Measurements from ENCODE around the gene HEPHL1.
"Not testable (repeated sequence)": the region's sequence is repeated elsewhere in the genome, so short reads cannot be mapped to it uniquely, and the experiment has no call there.

HEPHL1 gene

GRCh38 chr11:94020777-94021481, at the start of gene HEPHL1:
TSS of gene HEPHL1 (plus strand) at chr11:94021354. CDS start at chr11:94021369, 15 bp downstream.
- H3K27ac Mint-ChIP-seq = no peak within 1 kb of the TSS
- peaks cover 8 to 9% of the 10 kb centered on the region in 2 donors for H3K27me3 Mint-ChIP-seq
- DNase-seq (no peak), ATAC-seq (replicated peaks) (no peak)
- peaks cover 2 to 3% of the 10 kb centered on the region in 2 donors for H3K9me3 Mint-ChIP-seq
- H3K36me3 Mint-ChIP-seq = no peaks in the 10 kb centered on the region
- no peak within 1 kb of the TSS for H3K4me3 Mint-ChIP-seq
- no peaks in the 10 kb centered on the region for H3K4me1 Mint-ChIP-seq

- no peaks in the 10 kb centered on the region for H3K27me3 Mint-ChIP-seq
- ATAC-seq (replicated peaks) (no peak), DNase-seq (no peak)
- no peak overlapping the region for H3K27ac Mint-ChIP-seq
- H3K4me1 Mint-ChIP-seq = no peaks in the 10 kb centered on the region
- no peaks in the 10 kb centered on the region for H3K36me3 Mint-ChIP-seq
- H3K9me3 Mint-ChIP-seq = peaks cover 4 to 7% of the 10 kb centered on the region in 2 donors
- no peak overlapping the region for H3K4me3 Mint-ChIP-seq
Observed at GRCh38 chr11:93972790-93973189, 48.4 kb upstream of the HEPHL1 start.

- not testable (repeated sequence) for H3K27me3 Mint-ChIP-seq; H3K4me3 Mint-ChIP-seq; H3K9me3 Mint-ChIP-seq; H3K4me1 Mint-ChIP-seq; DNase-seq; H3K27ac Mint-ChIP-seq; H3K36me3 Mint-ChIP-seq; ATAC-seq (replicated peaks)
Observed at GRCh38 chr11:93973322-93974051, 47.7 kb upstream of the HEPHL1 start.

- Mint-ChIP-seq H3K36me3 (no peaks in the 10 kb centered on the region), H3K27me3 (peaks cover 7% of the 10 kb centered on the region in 2 donors), H3K4me3 (no peak overlapping the region), H3K9me3 (peaks cover 4 to 13% of the 10 kb centered on the region in 2 donors), H3K27ac (no peak overlapping the region), H3K4me1 (no peaks in the 10 kb centered on the region)
- ATAC-seq (replicated peaks) (no peak), DNase-seq (no peak)
Observed at GRCh38 chr11:93974759-93975158, 46.4 kb upstream of the HEPHL1 start.

- H3K27ac Mint-ChIP-seq = not testable (repeated sequence)
- H3K9me3 Mint-ChIP-seq = peaks cover 4 to 13% of the 10 kb centered on the region in 2 donors
Observed at GRCh38 chr11:93976577-93977254, 44.4 kb upstream of the HEPHL1 start.

GRCh38 chr11:93983542-93984195, 37.5 kb upstream of the HEPHL1 start:
- ATAC-seq (replicated peaks) = no peak

More at GRCh38 chr11:93976577-93977254, 44.4 kb upstream of the HEPHL1 start:
- not testable (repeated sequence) for H3K4me3 Mint-ChIP-seq; H3K4me1 Mint-ChIP-seq; ATAC-seq (replicated peaks); H3K27me3 Mint-ChIP-seq; H3K36me3 Mint-ChIP-seq; DNase-seq

GRCh38 chr11:93984196-93984567, 37.0 kb upstream of the HEPHL1 start:
- Mint-ChIP-seq H3K4me3 (no peak overlapping the region), H3K27ac (no peak overlapping the region), H3K4me1 (no peaks in the 10 kb centered on the region), H3K36me3 (no peaks in the 10 kb centered on the region), H3K27me3 (peaks cover 11 to 14% of the 10 kb centered on the region in 2 donors), H3K9me3 (peaks cover 0 to 5% of the 10 kb centered on the region in 2 donors)
- DNase-seq (no peak), ATAC-seq (replicated peaks) (no peak)

More at GRCh38 chr11:93983542-93984195, 37.5 kb upstream of the HEPHL1 start:
- Mint-ChIP-seq H3K4me3 (no peak overlapping the region), H3K9me3 (peaks cover 0 to 6% of the 10 kb centered on the region in 2 donors), H3K27ac (no peak overlapping the region), H3K27me3 (peaks cover 7 to 15% of the 10 kb centered on the region in 2 donors), H3K4me1 (no peaks in the 10 kb centered on the region), H3K36me3 (no peaks in the 10 kb centered on the region)
- no peak for DNase-seq

- ATAC-seq (replicated peaks) = no peak
- no peaks in the 10 kb centered on the region for H3K9me3 Mint-ChIP-seq
- H3K4me3 Mint-ChIP-seq = no peak overlapping the region
- no peak overlapping the region for H3K27ac Mint-ChIP-seq
- peaks cover 5 to 6% of the 10 kb centered on the region in 2 donors for H3K27me3 Mint-ChIP-seq
- no peaks in the 10 kb centered on the region for H3K4me1 Mint-ChIP-seq
- no peaks in the 10 kb centered on the region for H3K36me3 Mint-ChIP-seq
- no peak for DNase-seq
Observed at GRCh38 chr11:93984936-93985335, 36.2 kb upstream of the HEPHL1 start.

- no peak overlapping the region for H3K4me3 Mint-ChIP-seq
- no peaks in the 10 kb centered on the region for H3K36me3 Mint-ChIP-seq
- H3K9me3 Mint-ChIP-seq = peaks cover 2 to 6% of the 10 kb centered on the region in 2 donors
- H3K27ac Mint-ChIP-seq = no peak overlapping the region
- no peak for ATAC-seq (replicated peaks)
- DNase-seq = no peak
- H3K27me3 Mint-ChIP-seq = peaks cover 6 to 8% of the 10 kb centered on the region in 2 donors
- H3K4me1 Mint-ChIP-seq = no peaks in the 10 kb centered on the region
Observed at GRCh38 chr11:93986716-93987115, 34.4 kb upstream of the HEPHL1 start.

GRCh38 chr11:93988455-93988854, 32.7 kb upstream of the HEPHL1 start:
- H3K4me1 Mint-ChIP-seq = no peaks in the 10 kb centered on the region
- ATAC-seq (replicated peaks) (no peak), DNase-seq (no peak)
- H3K4me3 Mint-ChIP-seq = no peak overlapping the region
- H3K27ac Mint-ChIP-seq = no peak overlapping the region
- H3K9me3 Mint-ChIP-seq = peaks cover 3 to 10% of the 10 kb centered on the region in 2 donors
- peaks cover 6 to 8% of the 10 kb centered on the region in 2 donors for H3K27me3 Mint-ChIP-seq
- no peaks in the 10 kb centered on the region for H3K36me3 Mint-ChIP-seq

GRCh38 chr11:93988912-93989311, 32.2 kb upstream of the HEPHL1 start:
- H3K36me3 Mint-ChIP-seq = no peaks in the 10 kb centered on the region
- ATAC-seq (replicated peaks) (no peak), DNase-seq (no peak)
- no peaks in the 10 kb centered on the region for H3K4me1 Mint-ChIP-seq
- H3K9me3 Mint-ChIP-seq = peaks cover 3 to 10% of the 10 kb centered on the region in 2 donors
- peaks cover 6 to 8% of the 10 kb centered on the region in 2 donors for H3K27me3 Mint-ChIP-seq
- H3K27ac Mint-ChIP-seq = no peak overlapping the region
- no peak overlapping the region for H3K4me3 Mint-ChIP-seq

- no peak overlapping the region for H3K4me3 Mint-ChIP-seq
- DNase-seq = no peak
- no peaks in the 10 kb centered on the region for H3K4me1 Mint-ChIP-seq
Observed at GRCh38 chr11:93993747-93994146, 27.4 kb upstream of the HEPHL1 start.

GRCh38 chr11:93997741-93998140, 23.4 kb upstream of the HEPHL1 start:
- H3K4me3 Mint-ChIP-seq = no peak overlapping the region
- no peak for ATAC-seq (replicated peaks)
- H3K4me1 Mint-ChIP-seq = no peaks in the 10 kb centered on the region
- peaks cover 0 to 3% of the 10 kb centered on the region in 2 donors for H3K36me3 Mint-ChIP-seq
- peaks cover 13 to 14% of the 10 kb centered on the region in 2 donors for H3K9me3 Mint-ChIP-seq
- DNase-seq = no peak
- no peaks in the 10 kb centered on the region for H3K27me3 Mint-ChIP-seq
- no peak overlapping the region for H3K27ac Mint-ChIP-seq

More at GRCh38 chr11:93993747-93994146, 27.4 kb upstream of the HEPHL1 start:
- Mint-ChIP-seq H3K9me3 (peaks cover 14 to 18% of the 10 kb centered on the region in 2 donors), H3K27me3 (peaks cover 0 to 8% of the 10 kb centered on the region in 2 donors), H3K27ac (no peak overlapping the region), H3K36me3 (peaks cover 0 to 3% of the 10 kb centered on the region in 2 donors)
- ATAC-seq (replicated peaks) = no peak

GRCh38 chr11:94000659-94001058, 20.5 kb upstream of the HEPHL1 start:
- Mint-ChIP-seq H3K36me3 (no peaks in the 10 kb centered on the region), H3K4me3 (no peak overlapping the region), H3K27me3 (peaks cover 0 to 7% of the 10 kb centered on the region in 2 donors), H3K27ac (no peak overlapping the region), H3K9me3 (peaks cover 11 to 13% of the 10 kb centered on the region in 2 donors), H3K4me1 (no peaks in the 10 kb centered on the region)
- no peak for ATAC-seq (replicated peaks)
- DNase-seq = no peak

Data from stimulated activated naive B cell treated with anti-CD40 and anti-IgM and Interleukin-4, amounts not matched to agents 10 μg/mL and 1 μg/mL and 100 μg/mL, for 72 hours (primary cell).